Measurements from ENCODE around the gene LTBP2. TPM values are rescaled to one million over a fixed set of nuclear protein-coding genes. Genes with fewer than 3 reads are reported as not detected.

Gene LTBP2
- total and polyA plus RNA-seq, 2 of the 8 experiments (the other 6 are each of a cell fraction or from before 2014, with no cell fraction given) = 0.48 to 0.89 TPM

- H3K36me3 ChIP-seq (ENCODE audit: control insufficient read depth in 2 of 4, insufficient read depth in 4 of 4, low read length in 3 of 4) = no peaks in the 10 kb centered on the region
- H4K5ac ChIP-seq (ENCODE audit: insufficient read length, low read depth, low read length) = no peak overlapping the region
- CTCF ChIA-PET (ENCODE audit: partially characterized antibody) = interaction anchor here (1.0 to 3.0 kb wide), 6 partner anchors 12 to 213 kb away, joined by 3 to 12 read pairs (median 8); no protein-coding TSS in a partner anchor
- H3K79me2 ChIP-seq (ENCODE audit: control insufficient read depth in 1 of 2, insufficient read depth in 2 of 2, low read length in 2 of 2) = no peaks in the 10 kb centered on the region
- no peak overlapping the region for H3K14ac ChIP-seq (ENCODE audit: insufficient read length)
- no peaks in the 10 kb centered on the region for H3K79me1 ChIP-seq (ENCODE audit: low read depth, low read length)
- no peak overlapping the region for H3K4me3 ChIP-seq (ENCODE audit: extremely low read depth in 1 of 4, insufficient read depth in 2 of 4, low read depth in 3 of 4, low read length in 4 of 4)
- H2AFZ ChIP-seq (ENCODE audit: low read length) = no peak overlapping the region
- H2BK120ac ChIP-seq (replicated peaks; ENCODE audit: low read depth, low read length) = no peak overlapping the region
- no peak overlapping the region for H3K18ac ChIP-seq (ENCODE audit: extremely low read depth, low read length)
- no peak overlapping the region for H3K9ac ChIP-seq (replicated peaks in 1 of 4; ENCODE audit: extremely low read depth in 1 of 4, low read depth in 3 of 4, low read length in 3 of 4)
- no peak overlapping the region for H3K4me2 ChIP-seq (ENCODE audit: insufficient read depth in 1 of 2, low read depth in 2 of 2, low read length in 2 of 2)
- DNase-seq (ENCODE audit: low read depth in 1 of 2, low spot score in 2 of 2) (no peak), FAIRE-seq (no peak)
- no peak overlapping the region for H2BK5ac ChIP-seq (ENCODE audit: low read depth, low read length)
- no peak overlapping the region for H4K8ac ChIP-seq (ENCODE audit: extremely low read depth, insufficient read depth, low read length)
- POLR2A ChIA-PET (ENCODE audit: partially characterized antibody) = interaction anchor here (0.6 kb wide), 1 partner anchor 97 kb away, joined by 3 read pairs; no protein-coding TSS in a partner anchor
- no peak overlapping the region for H2BK15ac ChIP-seq (ENCODE audit: low read length)
- no peak overlapping the region for H3K27ac ChIP-seq (ENCODE audit: low read depth, low read length)
- H4K91ac ChIP-seq (replicated peaks; ENCODE audit: insufficient read length, low read length) = no peak overlapping the region
- no peaks in the 10 kb centered on the region for H3K27me3 ChIP-seq (replicated peaks in 1 of 4; ENCODE audit: control insufficient read depth in 3 of 4, extremely low read depth in 1 of 4, insufficient read depth in 3 of 4, low read length in 3 of 4)
- no peak overlapping the region for H2BK20ac ChIP-seq (ENCODE audit: low read length)
- no peaks in the 10 kb centered on the region for H4K20me1 ChIP-seq (replicated peaks in 1 of 2; ENCODE audit: control insufficient read depth in 1 of 2, insufficient read depth in 2 of 2, low read length in 2 of 2)
- no peak overlapping the region for H3K56ac ChIP-seq (replicated peaks; ENCODE audit: insufficient read length, low read depth, low read length)
- H3K23ac ChIP-seq (ENCODE audit: insufficient read length) = no peak overlapping the region
- H3K23me2 ChIP-seq (ENCODE audit: low read depth, low read length) = peaks cover 2% of the 10 kb centered on the region; the same call in 1 of the 2 replicates
- H3K9me3 ChIP-seq (ENCODE audit: insufficient read depth in 2 of 2, low read depth in 1 of 2, low read length in 1 of 2) = no peaks in the 10 kb centered on the region
- H3K4me1 ChIP-seq (replicated peaks in 1 of 4; ENCODE audit: control insufficient read depth in 3 of 4, insufficient read depth in 4 of 4, low read length in 3 of 4) = peaks cover 0 to 13% (median 6%) of the 10 kb centered on the region in 4 experiments; a peak in 6 of 7 replicates
- WGBS, 2 experiments (ENCODE audit: extremely low coverage in 1 of 2, insufficient coverage in 1 of 2, insufficient read length in 1 of 2, insufficient replicate concordance in 2 of 2, low coverage in 1 of 2, low lambda C conversion rate in 2 of 2, missing lambda C conversion rate in 1 of 2) = 91% methylated on average over 7 of the region's 8 CpGs; no CpG with 5 or more reads in 1 of the 2 experiments
- no peak overlapping the region for H2AK5ac ChIP-seq (ENCODE audit: low read depth, low read length)
- H2BK12ac ChIP-seq (ENCODE audit: low read depth, low read length) = no peak overlapping the region
- no peak overlapping the region for H3K4ac ChIP-seq (replicated peaks; ENCODE audit: insufficient read length, low read depth, low read length)
- TF ChIP-seq POU5F1 (IDR thresholded peaks at IDR 0.05; ENCODE audit: low read depth, low read length) (no peak), RXRA (IDR thresholded peaks at IDR 0.05; ENCODE audit: insufficient read depth, low read depth, low read length) (no peak), MAX (IDR thresholded peaks at IDR 0.05) (no peak), RFX5 (IDR thresholded peaks at IDR 0.05; ENCODE audit: borderline replicate concordance, low read depth, low read length) (no peak), CTBP2 (IDR thresholded peaks at IDR 0.05; ENCODE audit: borderline replicate concordance, insufficient read depth, insufficient read length, low read length) (no peak), SP2 (IDR thresholded peaks at IDR 0.05; ENCODE audit: low read length) (no peak), EP300 (IDR thresholded peaks at IDR 0.05; ENCODE audit: borderline replicate concordance in 1 of 2, low read depth in 2 of 2, low read length in 2 of 2) (no peak), CHD1 (IDR thresholded peaks at IDR 0.05; ENCODE audit: low read depth, low read length) (no peak)
- TF ChIP-seq, protein P1, sequence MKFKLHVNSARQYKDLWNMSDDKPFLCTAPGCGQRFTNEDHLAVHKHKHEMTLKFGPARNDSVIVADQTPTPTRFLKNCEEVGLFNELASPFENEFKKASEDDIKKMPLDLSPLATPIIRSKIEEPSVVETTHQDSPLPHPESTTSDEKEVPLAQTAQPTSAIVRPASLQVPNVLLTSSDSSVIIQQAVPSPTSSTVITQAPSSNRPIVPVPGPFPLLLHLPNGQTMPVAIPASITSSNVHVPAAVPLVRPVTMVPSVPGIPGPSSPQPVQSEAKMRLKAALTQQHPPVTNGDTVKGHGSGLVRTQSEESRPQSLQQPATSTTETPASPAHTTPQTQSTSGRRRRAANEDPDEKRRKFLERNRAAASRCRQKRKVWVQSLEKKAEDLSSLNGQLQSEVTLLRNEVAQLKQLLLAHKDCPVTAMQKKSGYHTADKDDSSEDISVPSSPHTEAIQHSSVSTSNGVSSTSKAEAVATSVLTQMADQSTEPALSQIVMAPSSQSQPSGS (IDR thresholded peaks at IDR 0.05; ENCODE audit: low read length) = no peak
These were observed 57.2 kb downstream of the LTBP2 start for GRCh38 chr14:74554742-74555362.

Data from H1 (cell line).